Lung (tissue), 12 donors: ENCODE measurements around the gene PLA2G2F. TPM values are rescaled to one million over a fixed set of nuclear protein-coding genes. Genes with fewer than 3 reads are reported as not detected.

ENCODE experiments used
- ATAC-seq: fragments of 200-7000 bp; cut with Tn5 transposase; one replicate; pipeline ENCODE4 v1.9.1; 2020; ENCODE audit warnings: moderate number of reproducible peaks; ENCODE audit not compliant: insufficient read depth, low FRiP score
- DNase-seq, 3 donors: peaks; one replicate each; pipeline ENCODE4 v3.0.0-alpha.2; 2013 to 2017
- H3K27ac ChIP-seq, 2 donors: one replicate each; pipeline ENCODE4 v1.5.1; 2013; ENCODE audit warnings: mild to moderate bottlenecking in 2 of 2, moderate library complexity in 2 of 2, control low read depth in 1 of 2, inconsistent platforms in 1 of 2, low read depth in 1 of 2, low read length in 1 of 2
- H3K27me3 ChIP-seq, 3 donors: one replicate each; pipeline ENCODE4 v1.5.1; 2013; ENCODE audit warnings: low read length in 2 of 3; ENCODE audit not compliant: control insufficient read depth in 3 of 3, insufficient read depth in 3 of 3
- H3K36me3 ChIP-seq, 4 donors: one replicate each; pipeline ENCODE4 v1.5.1; 2013; ENCODE audit warnings: low read length in 4 of 4, mild to moderate bottlenecking in 1 of 4, moderate library complexity in 1 of 4; ENCODE audit not compliant: control insufficient read depth in 4 of 4, insufficient read depth in 4 of 4
- H3K4me1 ChIP-seq, 5 donors: one replicate each; pipeline ENCODE4 v1.5.1; 2013; ENCODE audit warnings: low read length in 5 of 5, mild to moderate bottlenecking in 2 of 5, moderate library complexity in 1 of 5; ENCODE audit not compliant: control insufficient read depth in 5 of 5, insufficient read depth in 5 of 5
- H3K4me3 ChIP-seq: one replicate; pipeline ENCODE4 v1.5.1; 2013; ENCODE audit warnings: mild to moderate bottlenecking, control low read depth, moderate library complexity
- H3K9ac ChIP-seq, 2 donors: one replicate each; pipeline ENCODE4 v1.5.1; 2013; ENCODE audit warnings: low read length in 2 of 2, control low read depth in 1 of 2; ENCODE audit not compliant: insufficient read depth in 1 of 2
- H3K9me3 ChIP-seq, 4 donors: one replicate each; pipeline ENCODE4 v1.5.1; 2013; ENCODE audit warnings: low read length in 3 of 4, mild to moderate bottlenecking in 1 of 4, moderate library complexity in 1 of 4; ENCODE audit not compliant: control insufficient read depth in 4 of 4, insufficient read depth in 3 of 4
- WGBS, 2 donors: extraction: QIAGEN DNeasy Blood & Tissue Kit; methylation state at CpG; one replicate each; pipeline ENCODE4 v1.1.7; 2013; 5-methylcytosine and 5-hydroxymethylcytosine counted together
- polyA plus RNA-seq, 2 donors: library from polyadenylated mRNA; stranded (reverse); fragments of 200-250 nt; gene quantifications; one replicate each; pipeline ENCODE4 v1.2.1, GENCODE V29; 2013
- total RNA-seq, 2 donors: library from RNA; depleted of rRNA in 1 of 2; stranded (reverse); fragments of >200 nt in 1 of 2; gene quantifications; one replicate each; pipeline ENCODE4 v1.2.1, GENCODE V29; 2014 to 2021
- TF ChIP-seq, protein P1 (sequence below): IDR thresholded peaks from 2 replicates; pipeline ENCODE4 v1.5.1; 2012; ENCODE audit warnings: mild to moderate bottlenecking; ENCODE audit errors: control extremely low read depth, extremely low read depth
- donor health status: control.
- donor health status: control.
- donor health status: Bipolar disorder and iron deficiency.
- donor health status: healthy.
- donor health status: DM: yes; HTN: yes; CAD: no.

PLA2G2F gene
- total and polyA plus RNA-seq, 4 donors = not detected

- no peak for ATAC-seq
- Histone ChIP-seq H3K9me3 (no peaks in the 10 kb centered on the region), H3K4me3 (no peak overlapping the region), H3K36me3 (no peaks in the 10 kb centered on the region), H3K4me1 (peaks cover 0 to 13% (median 5%) of the 10 kb centered on the region in 5 donors), H3K27me3 (peaks cover 0 to 2% (median 0%) of the 10 kb centered on the region in 3 donors), H3K9ac (no peak overlapping the region), H3K27ac (no peak overlapping the region)
- no peak for DNase-seq
- TF ChIP-seq, protein P1, sequence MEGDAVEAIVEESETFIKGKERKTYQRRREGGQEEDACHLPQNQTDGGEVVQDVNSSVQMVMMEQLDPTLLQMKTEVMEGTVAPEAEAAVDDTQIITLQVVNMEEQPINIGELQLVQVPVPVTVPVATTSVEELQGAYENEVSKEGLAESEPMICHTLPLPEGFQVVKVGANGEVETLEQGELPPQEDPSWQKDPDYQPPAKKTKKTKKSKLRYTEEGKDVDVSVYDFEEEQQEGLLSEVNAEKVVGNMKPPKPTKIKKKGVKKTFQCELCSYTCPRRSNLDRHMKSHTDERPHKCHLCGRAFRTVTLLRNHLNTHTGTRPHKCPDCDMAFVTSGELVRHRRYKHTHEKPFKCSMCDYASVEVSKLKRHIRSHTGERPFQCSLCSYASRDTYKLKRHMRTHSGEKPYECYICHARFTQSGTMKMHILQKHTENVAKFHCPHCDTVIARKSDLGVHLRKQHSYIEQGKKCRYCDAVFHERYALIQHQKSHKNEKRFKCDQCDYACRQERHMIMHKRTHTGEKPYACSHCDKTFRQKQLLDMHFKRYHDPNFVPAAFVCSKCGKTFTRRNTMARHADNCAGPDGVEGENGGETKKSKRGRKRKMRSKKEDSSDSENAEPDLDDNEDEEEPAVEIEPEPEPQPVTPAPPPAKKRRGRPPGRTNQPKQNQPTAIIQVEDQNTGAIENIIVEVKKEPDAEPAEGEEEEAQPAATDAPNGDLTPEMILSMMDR = no peak
- WGBS, 2 donors = 85 to 86% methylated on average over 13 of the region's 13 CpGs
These were observed 8.9 kb downstream of the PLA2G2F start for GRCh38 chr1:20147846-20148570.

GRCh38 chr1:20148571-20149500 lies 9.7 kb downstream of the PLA2G2F start:
- TF ChIP-seq, protein P1 = no peak
- ATAC-seq (no peak), DNase-seq (no peak)
- Histone ChIP-seq H3K4me1 (peaks cover 0 to 20% (median 5%) of the 10 kb centered on the region in 5 donors), H3K27ac (no peak overlapping the region), H3K27me3 (peaks cover 0 to 2% (median 0%) of the 10 kb centered on the region in 3 donors), H3K4me3 (no peak overlapping the region), H3K9ac (no peak overlapping the region), H3K36me3 (no peaks in the 10 kb centered on the region), H3K9me3 (no peaks in the 10 kb centered on the region)
- WGBS, 2 donors = 91 to 93% methylated on average over 13 of the region's 13 CpGs

GRCh38 chr1:20149601-20150325 lies 10.6 kb downstream of the PLA2G2F start:
- ATAC-seq = no peak
- Histone ChIP-seq H3K27me3 (peaks cover 0 to 2% (median 0%) of the 10 kb centered on the region in 3 donors), H3K9ac (no peak overlapping the region), H3K9me3 (no peaks in the 10 kb centered on the region), H3K36me3 (no peaks in the 10 kb centered on the region), H3K4me3 (no peak overlapping the region), H3K27ac (no peak overlapping the region), H3K4me1 (peaks cover 0 to 26% (median 8%) of the 10 kb centered on the region in 5 donors)
- no peak for DNase-seq
- TF ChIP-seq, protein P1 = no peak
- 85 to 86% methylated on average over 27 of the region's 27 CpGs for WGBS, 2 donors
